ENCODE data around the gene KPTN. TPM values are rescaled to one million over a fixed set of nuclear protein-coding genes. Genes with fewer than 3 reads are reported as not detected.
A peak's percentile ranks its signal among the peaks of the same experiment; 100 is the strongest.

KPTN gene
- total RNA-seq, 2 donors from 2014 or later = 14.7 to 22.9 TPM

GRCh38 chr19:47436712-47437401 is 47.2 kb downstream of the KPTN start:
- H3K36me3 Mint-ChIP-seq (ENCODE audit: low read depth) = no peaks in the 10 kb centered on the region
- TF ChIP-seq CTCF (conservative IDR thresholded peaks at IDR 0.05) = peak; percentile 92
- H3K9me3 ChIP-seq (ENCODE audit: control insufficient read depth, low read length) = no peaks in the 10 kb centered on the region
- H3K4me3 ChIP-seq (ENCODE audit: low read length) = no peak overlapping the region
- peak; percentile 95 for DNase-seq
- H3K27me3 ChIP-seq (ENCODE audit: control insufficient read depth, insufficient read depth, low read length, poor library complexity, severe bottlenecking) = no peaks in the 10 kb centered on the region
- H3K36me3 ChIP-seq (ENCODE audit: control insufficient read depth, insufficient read depth, low read length) = no peaks in the 10 kb centered on the region
- no peak overlapping the region for H3K4me3 Mint-ChIP-seq
- 41 to 45% methylated on average over 14 to 17 of the region's 17 CpGs for WGBS, 2 experiments (ENCODE audit: insufficient coverage in 1 of 2, insufficient read length in 1 of 2)
- no peaks in the 10 kb centered on the region for H3K4me1 Mint-ChIP-seq
- H3K27ac ChIP-seq (ENCODE audit: low read depth, low read length) = no peak overlapping the region
- no peak overlapping the region for H3K27ac Mint-ChIP-seq
- H3K9ac ChIP-seq (ENCODE audit: extremely low read depth, low read length, poor library complexity, severe bottlenecking) = no peak overlapping the region
- H3K27me3 Mint-ChIP-seq (ENCODE audit: insufficient read depth) = peaks cover 10% of the 10 kb centered on the region
- H3K9me3 Mint-ChIP-seq = no peaks in the 10 kb centered on the region
- no peaks in the 10 kb centered on the region for H3K4me1 ChIP-seq (ENCODE audit: control insufficient read depth, insufficient read depth, low read length)

- Mint-ChIP-seq H3K27ac (no peak overlapping the region), H3K4me3 (no peak overlapping the region), H3K27me3 (ENCODE audit: insufficient read depth) (peaks cover 16% of the 10 kb centered on the region), H3K4me1 (no peaks in the 10 kb centered on the region), H3K36me3 (ENCODE audit: low read depth) (no peaks in the 10 kb centered on the region), H3K9me3 (no peaks in the 10 kb centered on the region)
- 88 to 92% methylated on average over 5 to 6 of the region's 6 CpGs for WGBS, 2 experiments (ENCODE audit: insufficient coverage in 1 of 2, insufficient read length in 1 of 2)
- Histone ChIP-seq H3K4me3 (ENCODE audit: low read length) (no peak overlapping the region), H3K27ac (ENCODE audit: low read depth, low read length) (no peak overlapping the region), H3K36me3 (ENCODE audit: control insufficient read depth, insufficient read depth, low read length) (no peaks in the 10 kb centered on the region), H3K9me3 (ENCODE audit: control insufficient read depth, low read length) (no peaks in the 10 kb centered on the region), H3K4me1 (ENCODE audit: control insufficient read depth, insufficient read depth, low read length) (no peaks in the 10 kb centered on the region), H3K9ac (ENCODE audit: extremely low read depth, low read length, poor library complexity, severe bottlenecking) (no peak overlapping the region), H3K27me3 (ENCODE audit: control insufficient read depth, insufficient read depth, low read length, poor library complexity, severe bottlenecking) (no peaks in the 10 kb centered on the region)
- DNase-seq = no peak
- TF ChIP-seq CTCF (conservative IDR thresholded peaks at IDR 0.05) = no peak
These were observed 48.1 kb downstream of the KPTN start for GRCh38 chr19:47435883-47436417.

- Mint-ChIP-seq H3K9me3 (no peaks in the 10 kb centered on the region), H3K27me3 (ENCODE audit: insufficient read depth) (peaks cover 24% of the 10 kb centered on the region)
These were observed 48.8 kb downstream of the KPTN start for GRCh38 chr19:47435196-47435595.

More at GRCh38 chr19:47435196-47435595, 48.8 kb downstream of the KPTN start:
- peaks cover 6% of the 10 kb centered on the region for H3K27me3 ChIP-seq (ENCODE audit: control insufficient read depth, insufficient read depth, low read length, poor library complexity, severe bottlenecking)
- Mint-ChIP-seq H3K4me1 (no peaks in the 10 kb centered on the region), H3K4me3 (no peak overlapping the region), H3K36me3 (ENCODE audit: low read depth) (no peaks in the 10 kb centered on the region), H3K27ac (no peak overlapping the region)
- no peak for DNase-seq
- WGBS, 2 experiments (ENCODE audit: insufficient coverage in 1 of 2, insufficient read length in 1 of 2) = 78 to 81% methylated on average over 8 to 15 of the region's 16 CpGs
- no peaks in the 10 kb centered on the region for H3K4me1 ChIP-seq (ENCODE audit: control insufficient read depth, insufficient read depth, low read length)
- no peaks in the 10 kb centered on the region for H3K9me3 ChIP-seq (ENCODE audit: control insufficient read depth, low read length)
- no peak overlapping the region for H3K9ac ChIP-seq (ENCODE audit: extremely low read depth, low read length, poor library complexity, severe bottlenecking)
- no peaks in the 10 kb centered on the region for H3K36me3 ChIP-seq (ENCODE audit: control insufficient read depth, insufficient read depth, low read length)
- no peak overlapping the region for H3K4me3 ChIP-seq (ENCODE audit: low read length)
- H3K27ac ChIP-seq (ENCODE audit: low read depth, low read length) = no peak overlapping the region
- no peak for TF ChIP-seq CTCF (conservative IDR thresholded peaks at IDR 0.05)
